Bronchial epithelial cell (primary cell): Measurements from ENCODE around the gene CMTR2. TPM values are rescaled to one million over a fixed set of nuclear protein-coding genes. Genes with fewer than 3 reads are reported as not detected.

Source experiments
- DNase-seq: peaks from one replicate; pipeline ENCODE4 v3.0.0-alpha.2; 2010; ENCODE audit warnings: low read depth
- FAIRE-seq: peaks from 2 replicates; lab custom pipeline; 2011; peaks lifted over from hg19 to GRCh38; lab: Jason Lieb, UNC
- H3K27me3 ChIP-seq: 2 replicates; pipeline ENCODE4 v1.5.1; 2011; ENCODE audit warnings: low read length; ENCODE audit not compliant: control insufficient read depth, insufficient read depth
- H3K36me3 ChIP-seq: 2 replicates; pipeline ENCODE4 v1.5.1; 2011; ENCODE audit warnings: low read length; ENCODE audit not compliant: control insufficient read depth, insufficient read depth
- H3K4me3 ChIP-seq: 2 replicates; pipeline ENCODE4 v1.5.1; 2011; ENCODE audit warnings: mild to moderate bottlenecking, low read depth, low read length, control low read depth
- CTCF ChIP-seq: IDR thresholded peaks from 2 replicates; pipeline ENCODE4 v1.5.1; 2011; ENCODE audit warnings: mild to moderate bottlenecking, moderate library complexity, low read length, control low read depth, inconsistent platforms; ENCODE audit not compliant: insufficient read depth, severe bottlenecking
- total RNA-seq: library from RNA; depleted of rRNA; stranded (reverse); fragments of >200 nt; gene quantifications from 2 replicates; pipeline ENCODE4 v1.2.1, GENCODE V29; 2014

CMTR2 gene, protein sequence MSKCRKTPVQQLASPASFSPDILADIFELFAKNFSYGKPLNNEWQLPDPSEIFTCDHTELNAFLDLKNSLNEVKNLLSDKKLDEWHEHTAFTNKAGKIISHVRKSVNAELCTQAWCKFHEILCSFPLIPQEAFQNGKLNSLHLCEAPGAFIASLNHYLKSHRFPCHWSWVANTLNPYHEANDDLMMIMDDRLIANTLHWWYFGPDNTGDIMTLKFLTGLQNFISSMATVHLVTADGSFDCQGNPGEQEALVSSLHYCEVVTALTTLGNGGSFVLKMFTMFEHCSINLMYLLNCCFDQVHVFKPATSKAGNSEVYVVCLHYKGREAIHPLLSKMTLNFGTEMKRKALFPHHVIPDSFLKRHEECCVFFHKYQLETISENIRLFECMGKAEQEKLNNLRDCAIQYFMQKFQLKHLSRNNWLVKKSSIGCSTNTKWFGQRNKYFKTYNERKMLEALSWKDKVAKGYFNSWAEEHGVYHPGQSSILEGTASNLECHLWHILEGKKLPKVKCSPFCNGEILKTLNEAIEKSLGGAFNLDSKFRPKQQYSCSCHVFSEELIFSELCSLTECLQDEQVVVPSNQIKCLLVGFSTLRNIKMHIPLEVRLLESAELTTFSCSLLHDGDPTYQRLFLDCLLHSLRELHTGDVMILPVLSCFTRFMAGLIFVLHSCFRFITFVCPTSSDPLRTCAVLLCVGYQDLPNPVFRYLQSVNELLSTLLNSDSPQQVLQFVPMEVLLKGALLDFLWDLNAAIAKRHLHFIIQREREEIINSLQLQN
- total RNA-seq = 37.4 and 42.9 TPM in 2 replicates

- no peak for FAIRE-seq
- DNase-seq = peak; percentile 91
- peak; percentile 4 for TF ChIP-seq CTCF
Observed at GRCh38 chr16:71288890-71289731, at the start of gene CMTR2. TSS of gene CMTR2 (minus strand) at chr16:71289402. CDS start at chr16:71285920, 3,482 bp downstream.

GRCh38 chr16:71338632-71339031 is 49.4 kb upstream of the CMTR2 start:
- no peaks in the 10 kb centered on the region for H3K27me3 ChIP-seq
- H3K4me3 ChIP-seq = no peak overlapping the region
- peak; percentile 42 for DNase-seq
- FAIRE-seq = no peak
- no peaks in the 10 kb centered on the region for H3K36me3 ChIP-seq
- TF ChIP-seq CTCF = no peak

More at GRCh38 chr16:71288890-71289731, at the start of gene CMTR2:
- Histone ChIP-seq H3K36me3 (no peaks in the 10 kb centered on the region), H3K27me3 (no peaks in the 10 kb centered on the region), H3K4me3 (peak within 1 kb of the TSS; percentile 79)

GRCh38 chr16:71338193-71338592 is 49.0 kb upstream of the CMTR2 start:
- no peak overlapping the region for H3K4me3 ChIP-seq
- peak; percentile 32 for FAIRE-seq
- no peaks in the 10 kb centered on the region for H3K36me3 ChIP-seq
- DNase-seq = peak; percentile 88
- no peaks in the 10 kb centered on the region for H3K27me3 ChIP-seq
- TF ChIP-seq CTCF = no peak

DNA sequence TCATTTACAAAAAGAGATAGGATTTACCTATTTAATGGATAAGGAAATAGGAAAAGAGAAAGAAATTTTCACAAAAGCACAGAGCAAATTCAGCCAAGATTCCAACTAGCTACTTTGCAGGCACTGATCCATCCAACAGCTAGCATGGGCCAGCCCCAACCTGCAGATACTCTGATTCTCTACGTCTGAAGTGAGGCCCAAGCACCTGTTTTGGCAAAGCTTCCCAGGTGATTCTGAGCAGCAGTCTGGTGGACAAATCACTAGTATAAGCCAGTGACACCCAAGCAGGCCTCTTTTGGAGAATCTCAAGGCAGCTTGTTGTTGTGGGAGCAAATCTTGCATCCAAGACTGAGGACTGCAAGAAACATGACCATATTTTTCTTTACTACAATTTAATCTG is 48.4 kb upstream of the CMTR2 start:
- H3K4me3 ChIP-seq = no peak overlapping the region
- no peaks in the 10 kb centered on the region for H3K36me3 ChIP-seq
- no peak for FAIRE-seq
- TF ChIP-seq CTCF = no peak
- no peaks in the 10 kb centered on the region for H3K27me3 ChIP-seq
- DNase-seq = peak; percentile 65

- no peak overlapping the region for H3K4me3 ChIP-seq
- no peaks in the 10 kb centered on the region for H3K27me3 ChIP-seq
- TF ChIP-seq CTCF = no peak
- DNase-seq (no peak), FAIRE-seq (no peak)
- no peaks in the 10 kb centered on the region for H3K36me3 ChIP-seq
Observed at GRCh38 chr16:71328151-71328550, 38.9 kb upstream of the CMTR2 start.
